IgD-negative memory B cell (primary cell): ENCODE data around the gene CACNB4. TPM values are rescaled to one million over a fixed set of nuclear protein-coding genes. Genes with fewer than 3 reads are reported as not detected.

Experiments
- H3K27ac Mint-ChIP-seq, 3 donors: one replicate each; pipeline ENCODE4 v1.8.0; 2020 to 2022; ENCODE audit warnings: mild to moderate bottlenecking in 3 of 3, mixed read lengths in 3 of 3, moderate library complexity in 1 of 3
- H3K27me3 Mint-ChIP-seq: one replicate; pipeline ENCODE4 v1.8.0; 2021; ENCODE audit warnings: mixed read lengths
- H3K36me3 Mint-ChIP-seq: one replicate; pipeline ENCODE4 v1.8.0; 2020; ENCODE audit warnings: mild to moderate bottlenecking, mixed read lengths
- H3K4me1 Mint-ChIP-seq, 3 donors: one replicate each; pipeline ENCODE4 v1.8.0; 2020 to 2022; ENCODE audit warnings: mixed read lengths in 3 of 3, mild to moderate bottlenecking in 1 of 3
- H3K4me3 Mint-ChIP-seq, 4 donors: one replicate each; pipeline ENCODE4 v1.8.0; 2020 to 2022; ENCODE audit warnings: mild to moderate bottlenecking in 4 of 4, mixed read lengths in 4 of 4, moderate library complexity in 3 of 4
- H3K9me3 Mint-ChIP-seq, 3 donors: one replicate each; pipeline ENCODE4 v1.8.0; 2020 to 2021; ENCODE audit warnings: mixed read lengths in 3 of 3, mild to moderate bottlenecking in 1 of 3
- polyA plus RNA-seq: library from polyadenylated mRNA; unstranded; fragments of 300-500 nt; fragmentation: Illumina TruSeq; gene quantifications from one replicate; pipeline ENCODE4 v1.2.3, GENCODE V29; 2021

Gene CACNB4
- polyA plus RNA-seq, 1 donor from 2014 or later, result 0.43 TPM

DNA sequence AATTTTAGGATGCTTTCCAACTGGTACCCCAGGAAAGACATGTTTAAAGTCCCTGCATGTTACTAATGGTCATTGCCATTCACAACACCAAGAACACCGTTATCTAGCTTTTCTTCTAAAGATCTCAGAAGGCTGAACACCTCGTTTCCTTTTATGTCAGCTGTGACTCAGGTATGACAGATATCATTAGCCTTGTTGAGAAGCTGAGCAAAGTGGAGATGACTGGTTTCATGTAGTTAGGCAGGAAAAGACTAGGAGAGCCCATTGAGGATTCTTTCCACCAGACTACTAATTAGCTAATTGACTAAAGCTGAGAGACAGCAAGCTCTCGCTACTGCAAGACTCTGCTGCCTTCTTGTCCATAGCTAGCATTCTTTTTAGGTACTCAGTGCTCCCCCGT is 238.6 kb downstream of the CACNB4 start:
- Mint-ChIP-seq H3K27ac (no peak overlapping the region), H3K36me3 (no peaks in the 10 kb centered on the region), H3K4me1 (peaks cover under 1 to 6% (median 6%) of the 10 kb centered on the region in 3 donors), H3K27me3 (peaks cover 7% of the 10 kb centered on the region), H3K4me3 (no peak overlapping the region), H3K9me3 (no peaks in the 10 kb centered on the region)

GRCh38 chr2:151857650-151858049 is 241.2 kb downstream of the CACNB4 start:
- Mint-ChIP-seq H3K36me3 (peaks cover 1% of the 10 kb centered on the region), H3K27ac (no peak overlapping the region), H3K9me3 (no peaks in the 10 kb centered on the region), H3K4me1 (peaks cover 6 to 15% (median 14%) of the 10 kb centered on the region in 3 donors), H3K4me3 (no peak overlapping the region), H3K27me3 (no peaks in the 10 kb centered on the region)

DNA sequence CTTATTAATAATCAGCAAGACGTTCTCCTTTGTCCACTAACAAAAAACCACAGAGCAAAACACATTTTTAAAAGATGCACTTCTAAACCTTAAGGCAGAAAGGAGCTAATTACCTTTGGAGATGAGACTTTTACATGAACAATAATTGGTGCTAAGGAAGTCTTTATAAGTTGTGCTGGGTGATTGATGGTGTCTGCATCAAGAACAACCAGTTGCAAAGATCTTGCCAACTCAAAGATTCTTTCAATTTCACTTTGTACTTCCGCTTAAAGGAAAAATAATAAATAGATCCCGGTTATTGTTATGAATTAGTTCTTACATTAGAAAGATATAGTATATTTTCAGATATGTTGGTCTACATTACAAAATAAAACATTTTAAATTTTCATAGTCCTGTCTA is 243.7 kb downstream of the CACNB4 start:
- Mint-ChIP-seq H3K9me3 (no peaks in the 10 kb centered on the region), H3K4me1 (peaks cover 6 to 14% (median 12%) of the 10 kb centered on the region in 3 donors), H3K27me3 (no peaks in the 10 kb centered on the region), H3K36me3 (peaks cover 1% of the 10 kb centered on the region), H3K4me3 (peak overlapping the region; percentile 63 to 93 (median 78)), H3K27ac (peak overlapping the region in 2 of 3 donors; percentile 67 to 79)

DNA sequence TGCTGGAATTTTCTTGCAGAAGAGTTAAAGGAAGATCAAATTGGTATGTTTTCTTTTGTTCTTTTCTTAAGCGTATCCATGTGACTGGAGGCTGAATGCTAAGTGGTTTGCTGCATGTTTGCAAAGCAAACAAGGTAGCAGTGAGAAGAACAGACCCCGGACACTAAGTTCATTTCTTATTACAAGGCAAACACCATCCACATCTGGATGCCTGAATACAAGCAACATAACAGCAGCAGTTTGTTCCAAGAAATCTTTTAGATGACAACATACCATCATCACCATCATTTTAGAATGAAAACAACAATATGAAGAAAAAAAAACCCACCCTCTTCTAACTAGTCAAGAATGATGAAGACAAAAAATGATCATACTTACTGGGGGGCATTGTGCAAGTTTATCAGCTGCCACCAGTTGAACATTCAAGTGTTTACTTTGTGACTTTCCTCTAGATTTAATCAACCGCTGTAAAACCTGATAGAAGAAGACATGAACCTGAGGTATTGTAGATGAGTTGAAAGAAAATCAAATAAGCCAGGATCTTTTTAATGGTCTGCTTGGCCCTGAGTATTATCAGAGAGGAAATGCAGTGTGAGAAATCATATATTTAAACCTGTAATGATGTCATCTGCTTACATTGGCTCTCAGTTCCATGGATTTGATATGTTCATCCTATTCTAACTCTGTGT is 245.6 kb downstream of the CACNB4 start:
- H3K36me3 Mint-ChIP-seq, result peaks cover 1% of the 10 kb centered on the region
- peaks cover 6 to 12% (median 12%) of the 10 kb centered on the region in 3 donors for H3K4me1 Mint-ChIP-seq
- no peaks in the 10 kb centered on the region for H3K9me3 Mint-ChIP-seq
- no peak overlapping the region for H3K27ac Mint-ChIP-seq
- no peak overlapping the region for H3K4me3 Mint-ChIP-seq
- H3K27me3 Mint-ChIP-seq, result no peaks in the 10 kb centered on the region

- Mint-ChIP-seq H3K27me3 (no peaks in the 10 kb centered on the region), H3K4me3 (no peak overlapping the region), H3K4me1 (peaks cover 6 to 12% (median 12%) of the 10 kb centered on the region in 3 donors), H3K9me3 (no peaks in the 10 kb centered on the region), H3K27ac (no peak overlapping the region), H3K36me3 (peaks cover 2% of the 10 kb centered on the region)
Measured at GRCh38 chr2:151852260-151853069, 246.4 kb downstream of the CACNB4 start.

- Mint-ChIP-seq H3K4me1 (peaks cover 6 to 12% (median 12%) of the 10 kb centered on the region in 3 donors), H3K27ac (no peak overlapping the region), H3K4me3 (no peak overlapping the region), H3K36me3 (peaks cover 3% of the 10 kb centered on the region), H3K27me3 (no peaks in the 10 kb centered on the region), H3K9me3 (no peaks in the 10 kb centered on the region)
Measured at GRCh38 chr2:151851761-151852160, 247.1 kb downstream of the CACNB4 start.

- H3K4me3 Mint-ChIP-seq, result no peak overlapping the region
- H3K4me1 Mint-ChIP-seq, result peaks cover 8 to 13% (median 11%) of the 10 kb centered on the region in 3 donors
- H3K27ac Mint-ChIP-seq, result no peak overlapping the region
Measured at GRCh38 chr2:151849413-151850010, 249.3 kb downstream of the CACNB4 start.

DNA sequence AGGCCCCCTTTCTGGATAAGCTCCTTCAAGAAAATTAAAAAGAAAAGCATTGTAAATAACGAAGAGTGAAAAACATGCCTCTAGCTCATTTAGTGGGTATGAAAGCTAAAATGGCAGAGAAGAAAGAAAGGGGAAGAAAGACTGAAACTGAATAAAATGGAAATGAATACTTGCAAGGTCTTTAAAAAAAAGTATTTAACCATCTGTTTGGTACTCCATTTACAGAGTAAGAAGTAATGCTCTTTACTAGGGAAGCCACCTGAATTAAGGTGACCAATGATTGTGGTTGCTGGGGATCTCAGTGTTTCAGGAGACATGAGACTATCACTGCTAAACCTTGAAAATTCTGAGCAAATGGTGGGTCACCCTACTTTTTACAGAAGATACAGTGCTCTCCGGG is 253.0 kb downstream of the CACNB4 start:
- Mint-ChIP-seq H3K4me3 (no peak overlapping the region), H3K27ac (no peak overlapping the region), H3K27me3 (no peaks in the 10 kb centered on the region), H3K9me3 (peaks cover 0 to 2% (median 0%) of the 10 kb centered on the region in 3 donors), H3K4me1 (peaks cover 20 to 31% (median 20%) of the 10 kb centered on the region in 3 donors), H3K36me3 (peaks cover 2% of the 10 kb centered on the region)

More at GRCh38 chr2:151849413-151850010, 249.3 kb downstream of the CACNB4 start:
- Mint-ChIP-seq H3K9me3 (peaks cover 0 to under 1% (median 0%) of the 10 kb centered on the region in 3 donors), H3K27me3 (no peaks in the 10 kb centered on the region), H3K36me3 (peaks cover 3% of the 10 kb centered on the region)

DNA sequence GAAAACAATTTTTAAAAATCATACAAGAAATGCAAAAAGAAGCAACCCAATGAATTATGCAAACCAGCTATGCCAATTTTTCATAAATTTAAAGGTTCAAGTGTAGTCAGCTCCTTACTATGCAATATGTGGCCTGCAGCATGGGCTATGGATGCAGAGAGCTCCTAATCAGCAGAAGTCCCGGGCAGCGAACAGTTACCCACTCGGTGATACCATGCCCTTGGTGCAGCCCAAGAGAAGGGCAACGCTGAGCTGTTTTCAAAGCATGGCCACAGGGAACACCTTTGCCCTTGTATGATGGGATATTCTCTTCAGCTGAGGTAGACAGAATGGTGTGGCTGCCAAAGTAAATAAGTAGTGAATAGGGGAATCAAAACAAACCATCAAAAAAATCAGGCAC is 253.4 kb downstream of the CACNB4 start:
- Mint-ChIP-seq H3K4me3 (no peak overlapping the region), H3K27me3 (no peaks in the 10 kb centered on the region), H3K27ac (no peak overlapping the region), H3K36me3 (peaks cover 2% of the 10 kb centered on the region), H3K9me3 (peaks cover 0 to 2% (median 0%) of the 10 kb centered on the region in 3 donors), H3K4me1 (peaks cover 20 to 31% (median 21%) of the 10 kb centered on the region in 3 donors)

GRCh38 chr2:151844211-151844896 is 254.5 kb downstream of the CACNB4 start:
- Mint-ChIP-seq H3K4me3 (no peak overlapping the region), H3K27ac (no peak overlapping the region), H3K27me3 (no peaks in the 10 kb centered on the region), H3K4me1 (peaks cover 24 to 31% (median 26%) of the 10 kb centered on the region in 3 donors), H3K36me3 (peaks cover 2% of the 10 kb centered on the region), H3K9me3 (peaks cover 0 to 2% (median 0%) of the 10 kb centered on the region in 3 donors)

- Mint-ChIP-seq H3K9me3 (peaks cover 0 to 2% (median 0%) of the 10 kb centered on the region in 3 donors), H3K4me1 (peaks cover 24 to 31% (median 26%) of the 10 kb centered on the region in 3 donors), H3K36me3 (peaks cover 2% of the 10 kb centered on the region), H3K27ac (no peak overlapping the region), H3K4me3 (no peak overlapping the region), H3K27me3 (no peaks in the 10 kb centered on the region)
Measured at GRCh38 chr2:151843691-151844061, 255.2 kb downstream of the CACNB4 start.

DNA sequence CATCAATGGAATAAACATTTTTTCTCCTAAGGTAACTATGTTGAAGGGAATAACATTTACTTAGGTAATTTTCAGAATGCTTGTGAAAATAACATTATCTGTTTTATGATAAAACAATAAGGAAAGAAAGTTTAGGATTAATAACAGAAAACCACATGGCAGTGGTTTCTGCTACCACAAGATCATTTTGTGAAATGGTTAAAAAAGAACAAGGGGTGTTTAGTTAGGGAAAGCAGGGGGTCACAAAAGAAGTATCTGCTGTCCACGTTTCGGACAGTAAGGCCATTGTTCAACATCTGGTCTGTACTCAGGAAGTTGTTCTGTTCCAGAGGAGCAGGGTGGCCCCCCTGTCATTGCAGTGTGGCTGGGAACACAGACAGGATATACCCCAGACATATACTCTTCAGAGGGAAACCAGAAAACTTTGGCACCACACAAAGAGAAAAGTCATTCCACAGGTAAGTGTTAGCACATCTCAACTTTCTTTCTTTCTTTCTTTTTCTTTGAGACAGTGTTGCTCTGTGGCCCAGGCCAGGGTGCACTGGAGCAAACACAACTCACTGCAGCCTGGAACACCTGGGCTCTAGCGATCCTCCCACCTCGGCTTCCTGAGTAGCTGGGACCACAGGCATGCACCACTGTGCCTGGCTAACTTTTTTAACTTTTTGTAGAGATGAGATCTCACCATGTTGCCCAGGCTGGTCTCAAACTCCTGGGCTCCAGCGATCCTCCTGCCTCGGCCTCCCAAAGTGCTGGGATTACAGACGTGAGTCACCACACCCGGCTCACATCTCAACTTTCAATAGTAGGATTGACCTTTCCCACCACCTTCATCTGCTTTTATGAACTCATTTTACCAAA is 255.8 kb downstream of the CACNB4 start:
- H3K27me3 Mint-ChIP-seq, result no peaks in the 10 kb centered on the region
- H3K9me3 Mint-ChIP-seq, result peaks cover 0 to 2% (median 0%) of the 10 kb centered on the region in 3 donors
- H3K36me3 Mint-ChIP-seq, result peaks cover 2% of the 10 kb centered on the region
- H3K4me1 Mint-ChIP-seq, result peaks cover 24 to 31% (median 26%) of the 10 kb centered on the region in 3 donors
- H3K27ac Mint-ChIP-seq, result peak overlapping the region in 1 of 3 donors; percentile 61
- H3K4me3 Mint-ChIP-seq, result no peak overlapping the region

DNA sequence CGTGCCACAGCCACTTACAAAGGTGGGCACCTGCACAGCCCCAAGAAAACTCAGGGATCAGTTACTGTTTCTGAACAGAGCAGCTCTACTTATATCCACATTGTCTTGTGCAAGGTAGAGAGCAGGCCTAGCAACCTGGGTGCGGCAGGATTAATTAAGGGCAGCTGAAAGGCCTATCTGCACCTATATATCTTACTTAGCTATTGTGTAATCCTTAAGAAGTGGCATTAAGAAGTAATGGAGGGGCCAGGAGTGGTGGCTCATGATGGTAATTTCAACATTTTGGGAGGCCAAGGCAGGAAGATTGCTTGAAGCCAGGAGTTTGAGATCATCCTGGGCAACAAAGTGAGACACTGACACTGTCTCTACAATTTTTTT is 257.8 kb downstream of the CACNB4 start:
- Mint-ChIP-seq H3K4me1 (peaks cover 22 to 29% (median 28%) of the 10 kb centered on the region in 3 donors), H3K4me3 (peak overlapping the region in 1 of 4 donors; percentile 11), H3K27ac (peak overlapping the region in 2 of 3 donors; percentile 56 to 70), H3K9me3 (peaks cover 0 to 2% (median 0%) of the 10 kb centered on the region in 3 donors), H3K36me3 (no peaks in the 10 kb centered on the region), H3K27me3 (no peaks in the 10 kb centered on the region)
